NCI-H2029 (cell line): ENCODE measurements around the gene RAD9A.

Source experiments
- DNase-seq: peaks from one replicate; lab custom pipeline; 2025; lab: John Stamatoyannopoulos, UW

RAD9A gene

DNA sequence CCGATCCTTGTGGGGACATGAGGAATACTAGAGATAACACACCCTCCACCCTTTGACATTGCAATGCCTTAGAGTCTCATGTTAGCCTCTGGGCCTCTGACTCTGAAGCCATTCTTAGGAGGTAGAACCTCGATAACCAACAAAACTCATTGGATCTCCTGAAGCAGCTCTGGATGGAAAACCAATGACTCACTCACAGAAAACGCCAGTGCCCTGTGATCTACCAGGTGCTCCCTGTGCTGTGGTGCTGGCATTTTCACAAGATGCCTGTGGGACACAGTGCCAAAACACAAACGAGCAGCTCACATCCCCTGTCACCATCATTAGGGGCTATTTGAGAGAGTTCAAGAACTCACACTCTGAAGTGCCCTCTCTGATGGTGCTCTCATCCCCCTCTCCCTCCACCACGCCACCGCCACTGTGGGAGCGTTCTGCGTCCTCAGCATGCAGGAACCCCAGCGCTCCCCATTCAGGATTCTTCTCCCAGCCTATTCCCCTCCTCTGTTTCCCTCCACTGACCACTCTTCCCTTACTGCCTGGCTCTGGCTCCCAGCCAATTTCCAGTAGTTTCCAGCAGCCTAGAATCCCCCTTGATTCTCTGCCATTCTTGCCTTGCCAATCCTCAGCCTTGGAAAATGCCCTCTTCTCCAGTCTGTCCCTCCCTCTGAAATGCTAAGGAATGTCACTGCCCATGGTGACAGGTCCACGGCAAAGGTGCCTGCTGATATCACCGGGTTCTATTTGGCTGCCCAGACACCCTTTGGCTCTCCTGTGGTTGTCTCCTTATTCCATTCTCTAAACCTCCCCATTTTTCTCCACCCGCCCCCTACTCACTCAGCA is 33.7 kb upstream of the RAD9A start:
- no peak for DNase-seq

DNA sequence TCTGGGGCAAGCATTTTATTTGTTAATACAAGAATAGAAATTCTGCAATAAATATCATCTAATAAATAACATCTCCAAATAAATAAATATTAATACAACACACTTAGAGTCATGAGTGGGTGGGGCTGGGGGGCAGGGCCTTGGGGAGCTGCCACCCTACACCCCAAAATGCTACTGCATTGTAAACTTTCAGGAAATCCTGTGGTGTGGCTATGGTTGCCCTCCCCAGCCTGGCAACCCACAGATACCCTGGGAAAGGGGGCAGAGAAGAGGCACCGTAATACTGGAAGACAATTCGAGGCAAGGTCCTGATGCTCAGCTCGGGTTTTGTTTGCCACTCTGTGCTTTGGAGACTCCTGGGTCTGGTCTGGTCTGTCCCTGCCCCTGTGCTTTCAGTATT is 27.6 kb upstream of the RAD9A start:
- no peak for DNase-seq

DNA sequence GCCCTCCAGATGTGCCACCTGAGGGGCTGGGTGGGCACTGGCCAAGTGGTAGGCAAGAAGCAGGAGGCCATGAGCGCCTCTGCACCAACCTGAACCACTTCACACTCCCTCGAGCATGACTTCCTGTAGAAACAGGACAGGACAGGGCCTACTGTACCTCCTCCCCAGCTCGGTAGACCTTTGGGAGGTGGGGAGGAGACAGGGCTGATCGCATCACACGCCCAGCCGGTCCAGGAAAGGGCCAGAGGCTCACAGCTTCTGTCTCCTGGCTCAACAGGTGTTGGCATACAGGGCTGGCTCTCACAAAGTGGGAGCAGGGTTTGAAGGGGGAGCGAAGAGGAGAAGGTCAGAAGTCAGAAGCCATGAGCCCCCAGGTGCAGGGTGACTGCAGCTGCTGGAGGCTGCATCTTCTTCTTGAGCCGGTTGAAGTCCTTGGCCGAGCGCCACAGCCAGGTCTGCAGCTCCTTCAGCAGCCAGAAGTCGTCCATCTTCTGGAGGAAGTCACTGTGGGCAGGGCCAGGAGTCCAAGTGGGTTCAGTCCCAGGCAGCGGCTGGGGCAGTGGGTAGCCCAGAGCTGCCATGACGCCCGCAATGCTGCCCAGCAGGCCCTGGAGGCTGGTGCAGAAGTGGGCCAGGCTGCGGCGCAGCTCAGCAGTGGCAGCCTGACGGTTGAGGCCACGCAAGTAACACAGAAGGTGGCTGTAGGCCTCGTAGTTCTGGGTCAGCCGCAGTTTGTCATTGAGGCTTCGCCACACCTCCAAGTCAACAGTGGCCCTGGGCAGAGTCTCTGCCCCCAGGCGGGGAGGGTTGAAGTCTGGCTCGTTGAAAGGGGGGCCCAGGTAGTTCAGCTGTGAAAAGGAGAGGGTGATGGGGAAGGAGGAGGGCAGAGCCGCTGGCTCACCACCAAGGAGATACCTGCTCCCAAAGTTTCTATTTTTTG is 26.7 kb upstream of the RAD9A start:
- DNase-seq, result no peak

DNA sequence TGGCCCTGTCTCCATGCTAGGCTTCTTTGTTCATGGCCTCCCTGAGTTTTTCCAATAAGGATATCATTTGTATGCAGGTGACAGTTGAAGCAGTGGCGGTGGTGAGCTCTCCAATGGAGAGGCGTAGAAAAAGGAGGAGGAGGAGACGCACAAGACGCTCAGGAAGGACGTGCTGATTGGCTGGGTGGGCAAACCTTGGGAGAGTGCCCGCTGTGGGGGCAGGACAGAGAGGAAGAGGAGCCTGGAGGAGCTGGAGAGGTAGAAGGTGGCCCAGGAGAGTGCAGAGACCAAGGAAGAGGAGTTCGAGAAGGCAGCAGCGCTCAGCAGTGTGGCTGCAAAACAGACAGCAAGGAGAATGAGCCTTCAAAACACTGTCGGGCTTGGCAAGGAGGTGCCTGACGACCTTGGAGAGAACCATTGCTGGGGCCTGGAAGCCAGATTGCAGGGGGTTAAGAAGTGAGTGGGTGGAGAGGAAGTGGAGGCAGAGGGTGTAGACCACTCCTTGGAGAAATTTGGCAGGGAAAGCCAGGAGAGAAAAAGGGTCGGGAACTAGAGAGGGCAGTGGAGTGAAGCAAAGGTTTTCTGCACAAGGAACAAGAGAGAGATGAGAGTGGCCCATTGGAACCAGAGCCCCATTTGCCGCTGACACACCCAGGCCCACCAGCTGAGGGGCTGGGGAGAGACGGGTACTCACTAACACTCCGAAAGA is 25.9 kb upstream of the RAD9A start:
- no peak for DNase-seq

- no peak for DNase-seq
Observed at GRCh38 chr11:67366546-67366945, 25.2 kb upstream of the RAD9A start.

DNA sequence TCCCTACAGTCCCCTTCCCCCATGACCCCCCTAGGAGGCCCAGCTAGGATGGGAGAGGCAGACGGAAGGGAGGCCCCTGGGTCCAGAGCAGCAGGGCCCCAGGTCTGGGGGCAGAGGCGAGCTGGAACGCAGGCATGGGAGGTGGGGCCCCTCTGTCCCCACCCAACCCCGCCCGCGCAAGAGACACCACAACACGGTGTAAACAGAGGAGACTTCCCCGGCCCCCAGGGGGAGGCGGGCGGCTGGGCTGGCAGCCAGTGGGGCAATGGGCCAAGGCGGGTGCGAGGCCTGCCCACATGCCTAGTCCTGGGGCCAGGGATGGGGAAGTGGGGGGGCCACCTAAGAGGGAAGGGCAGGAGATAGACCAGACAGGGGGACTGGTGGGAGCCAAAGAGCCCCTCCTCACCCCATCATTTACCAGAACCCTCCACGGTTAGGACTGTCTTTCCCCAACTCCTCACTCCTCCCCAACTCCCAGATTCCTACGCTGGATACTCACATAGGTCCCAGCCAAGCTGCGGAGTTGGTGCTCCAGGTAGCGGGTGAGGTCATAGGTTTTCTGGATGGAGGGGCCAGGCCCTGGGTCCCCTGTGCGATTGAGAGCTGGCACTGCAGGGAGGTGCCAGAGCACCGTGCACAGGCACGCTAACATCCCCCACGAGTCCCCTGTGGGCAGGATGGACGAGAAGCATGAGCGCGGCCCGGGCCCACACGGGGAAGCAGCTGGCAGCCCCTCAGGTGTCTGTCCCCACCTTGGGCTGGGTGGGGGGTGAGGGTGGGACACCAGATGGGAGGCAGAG is 24.6 kb upstream of the RAD9A start:
- DNase-seq, result no peak

GRCh38 chr11:67367761-67368227 is 24.0 kb upstream of the RAD9A start:
- DNase-seq, result no peak

GRCh38 chr11:67368621-67369020 is 23.2 kb upstream of the RAD9A start:
- no peak for DNase-seq

DNA sequence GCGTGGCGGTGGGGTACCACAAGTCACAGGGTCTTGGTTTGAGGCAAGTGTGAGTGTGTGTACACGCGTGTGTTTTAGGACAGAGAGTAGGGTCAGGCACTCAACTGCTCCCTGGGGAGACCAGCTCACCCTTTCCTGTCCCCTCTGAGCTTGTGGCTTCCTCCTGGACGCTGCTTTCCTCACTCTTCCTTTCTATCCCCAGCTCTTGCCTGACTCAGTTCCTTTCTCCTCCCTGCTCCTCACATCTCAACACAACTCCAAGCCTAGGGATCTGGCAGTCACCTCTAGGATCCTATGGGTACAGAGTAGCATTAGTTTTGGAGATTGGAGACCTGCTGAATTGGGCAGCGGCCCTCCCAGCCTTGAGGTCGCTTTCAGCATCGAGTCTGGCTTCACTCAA is 22.5 kb upstream of the RAD9A start:
- DNase-seq, result no peak

DNA sequence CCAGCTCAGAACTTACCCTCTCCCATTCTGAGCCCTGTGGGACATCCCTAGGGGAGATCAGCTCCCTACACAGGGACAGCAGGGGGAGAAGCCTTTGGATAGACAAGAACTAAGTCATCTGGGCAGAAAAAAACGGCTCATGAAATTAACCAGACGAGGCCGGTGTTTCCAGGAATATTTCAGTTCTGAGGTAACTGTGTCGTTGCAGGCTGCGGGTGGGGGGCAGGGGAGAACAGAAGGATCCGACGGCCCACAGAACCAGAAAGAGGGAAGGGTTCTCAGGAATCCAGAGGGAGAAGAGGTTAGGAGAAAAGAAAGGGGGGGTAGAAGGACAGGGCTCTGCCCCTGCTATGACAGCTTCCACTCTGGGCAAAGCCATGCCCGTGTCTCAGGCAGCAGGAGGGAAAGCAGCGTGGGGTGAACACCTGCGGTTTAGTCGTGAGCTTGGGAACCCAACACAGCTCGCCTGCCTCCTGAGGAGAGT is 21.9 kb upstream of the RAD9A start:
- DNase-seq, result no peak

- no peak for DNase-seq
Observed at GRCh38 chr11:67370351-67371076, 21.3 kb upstream of the RAD9A start.

DNA sequence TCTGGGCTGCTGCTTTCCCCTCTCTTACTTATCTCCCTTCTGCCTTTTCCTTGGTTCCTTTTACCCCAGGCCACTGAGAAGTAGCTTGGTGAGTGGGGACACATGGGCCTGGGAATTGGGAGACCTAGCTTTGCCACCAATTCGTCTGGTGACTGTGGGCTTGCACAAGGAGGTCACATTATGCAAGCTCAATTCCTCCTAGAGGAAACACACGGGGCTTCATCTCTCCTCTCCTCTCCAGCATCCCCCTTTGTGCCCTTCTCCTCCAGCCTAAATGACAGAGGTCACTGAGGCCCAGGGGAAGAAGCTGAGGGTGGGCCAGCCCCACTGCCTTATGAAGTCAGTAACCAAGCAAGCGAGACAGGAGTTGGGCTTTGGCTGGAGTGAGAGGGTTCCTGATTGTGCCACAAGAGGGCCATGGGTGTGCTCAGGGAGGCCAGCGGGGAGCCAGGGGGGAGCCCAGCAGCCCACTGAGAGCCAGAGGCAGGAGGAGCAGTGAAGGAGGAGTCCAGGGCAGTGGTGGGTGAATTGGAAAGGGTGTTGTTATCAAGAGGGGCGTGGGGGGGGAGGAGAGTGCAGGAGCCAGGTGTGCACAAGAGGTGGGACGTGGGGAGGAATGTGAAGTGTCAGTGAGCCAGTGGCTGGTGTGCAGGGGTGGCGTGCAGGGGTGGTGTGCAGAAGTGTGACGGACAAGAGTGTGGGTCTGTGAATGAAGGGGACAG is 20.4 kb upstream of the RAD9A start:
- no peak for DNase-seq

DNA sequence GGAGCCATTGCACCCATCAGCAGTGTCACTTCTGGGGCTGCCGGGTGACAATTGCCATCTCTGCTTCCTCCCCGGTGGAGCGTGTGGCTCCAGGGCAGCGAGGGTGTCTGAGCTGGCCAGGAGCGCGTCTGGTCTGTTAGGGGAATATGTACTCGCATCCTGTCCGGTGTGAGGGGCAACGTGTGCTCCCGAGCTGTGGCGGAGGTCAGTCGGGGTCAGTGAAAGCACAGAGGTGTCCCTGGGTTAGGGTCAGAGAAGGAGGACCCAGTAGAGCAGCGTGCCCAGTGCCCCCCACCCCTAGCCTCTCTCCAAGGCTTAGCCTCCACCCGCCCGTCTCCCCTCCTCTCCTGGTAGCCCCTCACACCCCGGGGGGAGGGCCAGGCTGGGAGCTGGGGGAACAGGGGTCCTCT is 19.9 kb upstream of the RAD9A start:
- no peak for DNase-seq

DNA sequence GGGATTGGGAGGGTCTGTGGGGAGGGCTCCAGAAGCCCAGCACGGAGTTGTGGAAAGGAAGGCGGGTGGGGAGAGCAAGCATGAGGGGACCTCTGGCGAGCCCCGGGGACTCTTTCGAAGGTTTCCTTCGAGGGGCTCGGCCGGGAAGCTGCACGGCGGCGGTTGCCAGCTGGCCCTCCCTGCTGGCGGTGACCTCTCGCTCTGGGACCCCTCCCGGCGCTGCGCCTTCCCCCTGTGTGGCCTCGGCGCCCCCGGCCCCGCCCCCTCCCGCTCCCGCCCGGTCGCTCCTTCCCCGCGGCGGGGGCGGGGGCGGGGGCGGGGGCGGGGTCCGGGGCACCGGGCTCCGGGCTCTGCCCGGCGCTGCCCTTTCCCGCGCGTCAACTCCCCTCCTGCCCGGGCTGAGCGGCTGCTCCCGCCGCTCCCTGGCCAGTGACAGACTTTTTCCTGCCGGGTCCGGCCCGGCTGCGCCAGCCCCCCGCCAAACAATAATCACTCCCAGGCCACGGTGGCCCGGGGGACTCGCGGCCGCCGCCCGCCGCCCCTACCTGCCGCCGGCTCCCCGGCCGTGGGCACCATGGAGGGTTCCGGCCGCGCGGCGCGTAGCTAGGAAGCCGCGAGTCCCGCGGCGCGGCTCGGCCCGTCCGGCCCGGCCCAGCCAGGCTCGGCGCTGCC is 19.3 kb upstream of the RAD9A start:
- DNase-seq, result no peak

GRCh38 chr11:67372993-67373647 is 18.7 kb upstream of the RAD9A start, which contains the start of gene CLCF1:
TSS of gene CLCF1 (minus strand) at chr11:67373598. CDS start at chr11:67373539, 59 bp downstream.
- no peak for DNase-seq

DNA sequence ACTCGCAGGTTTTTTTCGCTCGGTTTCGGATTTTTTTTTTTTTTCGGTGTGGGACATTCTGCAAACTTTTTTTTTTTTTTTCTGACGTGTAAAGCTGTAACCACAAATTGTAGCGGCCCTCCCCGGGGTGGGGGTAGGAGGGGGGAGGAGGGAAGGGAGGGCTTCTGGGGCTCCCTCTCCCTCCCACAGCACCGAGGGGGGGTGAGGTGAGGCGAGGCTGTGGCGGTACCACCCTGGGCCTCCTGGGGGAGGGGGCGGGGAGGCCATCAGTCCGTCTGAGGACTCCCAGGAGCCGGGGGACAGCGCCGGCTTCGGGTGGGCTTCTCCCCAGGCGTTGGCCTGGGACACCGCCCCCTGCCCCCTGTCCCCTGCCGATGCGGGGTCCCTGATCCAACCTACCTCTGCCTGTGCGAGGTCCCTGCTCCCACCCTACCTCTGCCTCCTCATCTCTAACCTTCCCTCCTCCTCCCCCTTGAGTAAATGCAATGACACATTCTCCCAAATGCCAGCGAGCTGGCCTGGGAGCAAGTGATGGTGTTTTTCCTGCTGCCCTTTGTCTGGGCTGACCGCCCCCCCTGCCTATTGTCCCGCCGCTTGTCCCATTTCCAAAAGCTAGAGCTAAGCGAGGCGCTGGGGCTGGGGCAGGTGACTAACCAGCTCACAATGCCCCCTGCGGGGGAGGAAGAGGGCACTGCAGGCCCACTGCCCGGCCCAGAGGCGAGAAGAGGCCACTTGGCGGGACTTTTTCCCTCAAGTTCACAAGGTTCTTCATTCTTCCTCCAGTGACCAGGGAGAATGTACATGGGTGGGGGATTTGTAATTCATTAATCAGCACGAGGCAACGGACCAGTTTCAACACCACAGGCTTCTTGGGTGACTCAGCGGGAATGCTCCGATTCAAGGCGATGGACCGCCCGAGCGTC is 17.9 kb upstream of the RAD9A start:
- DNase-seq, result no peak

DNA sequence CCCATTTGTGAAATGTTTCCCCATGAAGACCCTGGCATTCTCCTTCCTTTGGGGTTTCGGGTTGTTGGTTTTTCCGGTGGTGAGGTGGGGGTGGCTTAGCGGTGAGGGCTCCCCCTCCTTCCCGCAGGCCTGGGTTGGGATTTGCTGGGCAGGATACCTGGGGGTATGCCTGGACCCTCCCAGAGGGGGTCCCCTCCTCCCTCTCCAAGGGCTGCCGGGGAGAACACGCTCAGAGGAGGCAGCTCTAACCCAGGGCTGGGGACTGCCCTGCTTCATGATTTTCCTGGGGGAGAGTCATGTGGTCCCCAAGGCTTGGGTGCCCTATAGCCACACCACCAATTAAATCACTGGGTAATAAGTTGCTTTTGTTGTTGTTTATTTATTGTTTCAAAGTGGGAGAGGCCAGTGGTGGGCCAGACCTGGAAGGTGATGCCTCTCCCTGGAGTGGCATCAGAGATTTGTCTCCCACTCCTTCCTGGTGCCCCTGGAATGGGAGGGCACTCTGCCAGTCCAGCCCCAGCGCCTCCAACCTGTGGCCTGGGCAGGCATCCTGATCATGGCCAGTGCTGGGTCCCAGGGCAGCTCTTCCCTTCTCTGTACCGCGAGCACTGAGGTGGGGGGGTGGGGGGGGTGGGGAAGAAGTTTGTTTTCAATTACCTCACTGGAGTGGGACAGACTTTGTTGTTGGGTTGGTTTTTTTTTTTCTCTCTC is 17.1 kb upstream of the RAD9A start:
- DNase-seq, result no peak
